ENCODE results near the gene ZNF281. TPM values are rescaled to one million over a fixed set of nuclear protein-coding genes. Genes with fewer than 3 reads are reported as not detected.

ZNF281 gene
- total RNA-seq, 1 donor from 2014 or later = 47.1 TPM

DNA sequence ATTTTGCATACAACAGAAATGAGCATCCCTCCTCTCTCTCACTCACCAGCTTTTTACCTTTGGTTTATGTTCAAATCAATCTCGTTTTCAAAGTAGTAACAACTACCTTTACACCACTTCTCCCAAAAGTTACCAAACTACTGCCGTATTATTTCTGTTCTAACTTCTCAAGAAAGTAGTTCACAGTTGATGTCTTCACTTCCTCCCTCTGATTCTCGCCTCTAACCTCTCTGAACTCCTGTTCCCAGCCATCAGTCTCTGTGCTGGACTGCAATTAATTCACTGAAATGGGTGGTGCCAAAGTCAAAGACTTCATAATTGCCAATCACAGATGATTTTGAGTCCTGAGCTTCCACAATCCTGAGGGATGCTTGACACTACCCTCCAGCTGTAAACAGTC is 54.0 kb downstream of the ZNF281 start:
- Histone ChIP-seq H3K27ac (no peak overlapping the region), H3K4me2 (no peak overlapping the region), H3K4me1 (no peaks in the 10 kb centered on the region), H3K27me3 (no peaks in the 10 kb centered on the region), H3F3A (ENCODE audit: low read depth) (no peaks in the 10 kb centered on the region), H3K4me3 (no peak overlapping the region), H3K9ac (no peak overlapping the region), H2AFZ (replicated peaks) (no peak overlapping the region), H3K9me3 (ENCODE audit: low read depth) (no peaks in the 10 kb centered on the region), H3K36me3 (no peaks in the 10 kb centered on the region), H4K20me1 (ENCODE audit: low read depth) (no peaks in the 10 kb centered on the region), H3K79me2 (ENCODE audit: low read depth) (no peaks in the 10 kb centered on the region)
- Mint-ChIP-seq H3K27ac (no peak overlapping the region), H3K4me1 (no peaks in the 10 kb centered on the region), H3K9me3 (no peaks in the 10 kb centered on the region), H3K27me3 (ENCODE audit: insufficient read depth, low read depth) (no peaks in the 10 kb centered on the region), H3K4me3 (no peak overlapping the region), H3K36me3 (no peaks in the 10 kb centered on the region)
- no peak for DNase-seq (ENCODE audit: low spot score)
- no peak for TF ChIP-seq EZH2phosphoT487 (IDR thresholded peaks at IDR 0.05)
- no peak for TF ChIP-seq CTCF (IDR thresholded peaks at IDR 0.05)
- TF ChIP-seq EZH2 (IDR thresholded peaks at IDR 0.05) = no peak

Other genes starting within 250 kb of the ZNF281 start
- gene KIF14, start 210.7 kb upstream of the ZNF281 start, total RNA-seq (ENCODE audit: low replicate concordance) = 39.0 and 60.2 TPM in 2 replicates